Smooth muscle cell (in vitro differentiated cells): ENCODE data around the gene SPTBN1. TPM values are rescaled to one million over a fixed set of nuclear protein-coding genes. Genes with fewer than 3 reads are reported as not detected.

Experiments used
- DNase-seq: peaks from one replicate; lab custom pipeline; 2025; ENCODE audit not compliant: unreplicated experiment; lab: John Stamatoyannopoulos, UW
- H2AFZ ChIP-seq: fragments of 200-600 bp; sonication (generic); 2 replicates; pipeline ENCODE4 v1.6.0; 2016; ENCODE audit warnings: antibody characterized with exemption, low read depth, mild to moderate bottlenecking
- H3F3A ChIP-seq: fragments of 200-600 bp; sonication (generic); 2 replicates; pipeline ENCODE4 v1.6.0; 2017; ENCODE audit warnings: antibody characterized with exemption, low read depth
- H3K27ac ChIP-seq: fragments of 200-600 bp; sonication (generic); 2 replicates; pipeline ENCODE4 v1.5.1; 2016; ENCODE audit warnings: low read depth, mild to moderate bottlenecking
- H3K27me3 ChIP-seq: fragments of 200-600 bp; sonication (generic); 2 replicates; pipeline ENCODE4 v1.6.1; 2016; ENCODE audit warnings: low read depth, mild to moderate bottlenecking
- H3K36me3 ChIP-seq: fragments of 200-600 bp; sonication (generic); 2 replicates; pipeline ENCODE4 v1.5.1; 2016; ENCODE audit warnings: low read depth
- H3K4me1 ChIP-seq: fragments of 200-600 bp; sonication (generic); 2 replicates; pipeline ENCODE4 v1.5.1; 2016; ENCODE audit warnings: low read depth
- H3K4me2 ChIP-seq: fragments of 200-600 bp; sonication (generic); 2 replicates; pipeline ENCODE4 v1.6.0; 2016; ENCODE audit warnings: mild to moderate bottlenecking
- H3K4me3 ChIP-seq: fragments of 200-600 bp; sonication (generic); 2 replicates; pipeline ENCODE4 v1.5.1; 2016; ENCODE audit warnings: mild to moderate bottlenecking
- H3K79me2 ChIP-seq: fragments of 200-600 bp; sonication (generic); 2 replicates; pipeline ENCODE4 v1.6.0; 2016; ENCODE audit warnings: low read depth, mild to moderate bottlenecking
- H3K9ac ChIP-seq: fragments of 200-600 bp; sonication (generic); 2 replicates; pipeline ENCODE4 v1.6.0; 2016; ENCODE audit warnings: low read depth
- H3K9me3 ChIP-seq: fragments of 200-600 bp; sonication (generic); replicated peaks from 2 replicates; pipeline ENCODE4 v1.5.1; 2016; ENCODE audit warnings: low read depth
- H4K20me1 ChIP-seq: fragments of 200-600 bp; sonication (generic); 2 replicates; pipeline ENCODE4 v1.6.0; 2016; ENCODE audit warnings: low read depth
- CTCF ChIP-seq: fragments of 200-600 bp; sonication (generic); IDR thresholded peaks from 2 replicates; pipeline ENCODE4 v1.5.1; 2017; ENCODE audit warnings: borderline replicate concordance, mild to moderate bottlenecking, antibody characterized with exemption; ENCODE audit not compliant: insufficient read depth, poor library complexity, severe bottlenecking
- WGBS: methylation state at CpG from one replicate; pipeline ENCODE4 v1.1.7; 2016; ENCODE audit warnings: low lambda C conversion rate; 5-methylcytosine and 5-hydroxymethylcytosine counted together
- polyA plus RNA-seq: library from polyadenylated mRNA; unstranded; fragments of >200 nt; fragmentation: Nextera tagmentation; extraction: Ambion mirVana; gene quantifications from 2 replicates; pipeline ENCODE4 v1.2.1, GENCODE V29; 2016
- total RNA-seq: library from RNA; depleted of rRNA; stranded (reverse); fragments of >200 nt; gene quantifications from 2 replicates; pipeline ENCODE4 v1.2.3, GENCODE V29; 2014

Gene SPTBN1
- total and polyA plus RNA-seq, 2 experiments from 2014 or later: 78.7 to 186 TPM

- H3K4me1 ChIP-seq: peaks cover 13% of the 10 kb centered on the region
- no peaks in the 10 kb centered on the region for H3K27me3 ChIP-seq
- H3K9ac ChIP-seq: peak overlapping the region; percentile 58
- WGBS: 0% methylated on average over 9 of the region's 30 CpGs
- H3K36me3 ChIP-seq: no peaks in the 10 kb centered on the region
- H3K4me3 ChIP-seq: peak overlapping the region; percentile 92
- H3F3A ChIP-seq: no peaks in the 10 kb centered on the region
- no peak overlapping the region for H3K27ac ChIP-seq
- peaks cover 47% of the 10 kb centered on the region for H3K79me2 ChIP-seq
- no peaks in the 10 kb centered on the region for H3K9me3 ChIP-seq
- no peak for TF ChIP-seq CTCF
- no peak for DNase-seq
- H4K20me1 ChIP-seq: peaks cover 42% of the 10 kb centered on the region
- peak overlapping the region; percentile 98 for H3K4me2 ChIP-seq
- H2AFZ ChIP-seq: no peak overlapping the region
These were observed 160 bp downstream of the SPTBN1 start for GRCh38 chr2:54456362-54456611.

GRCh38 chr2:54456612-54457322, 640 bp downstream of the SPTBN1 start:
- Histone ChIP-seq H3K79me2 (peaks cover 51% of the 10 kb centered on the region), H3K27me3 (no peaks in the 10 kb centered on the region), H3K4me3 (peak overlapping the region; percentile 92), H3K36me3 (no peaks in the 10 kb centered on the region), H2AFZ (peak overlapping the region; percentile 55), H3F3A (no peaks in the 10 kb centered on the region), H3K4me1 (peaks cover 13% of the 10 kb centered on the region), H3K4me2 (peak overlapping the region; percentile 98), H3K9me3 (no peaks in the 10 kb centered on the region), H3K27ac (peak overlapping the region; percentile 23), H3K9ac (peak overlapping the region; percentile 58), H4K20me1 (peaks cover 47% of the 10 kb centered on the region)
- WGBS: under 1% methylated on average over 16 of the region's 87 CpGs
- no peak for DNase-seq
- TF ChIP-seq CTCF: no peak

GRCh38 chr2:54457323-54458023, 1.3 kb downstream of the SPTBN1 start:
- 1% methylated on average over 35 of the region's 35 CpGs for WGBS

More at GRCh38 chr2:54457323-54458023, 1.3 kb downstream of the SPTBN1 start:
- Histone ChIP-seq H3K27me3 (no peaks in the 10 kb centered on the region), H3K9me3 (no peaks in the 10 kb centered on the region), H3F3A (no peaks in the 10 kb centered on the region), H3K79me2 (peaks cover 59% of the 10 kb centered on the region), H3K4me2 (peak overlapping the region; percentile 98), H2AFZ (peak overlapping the region; percentile 55), H4K20me1 (peaks cover 54% of the 10 kb centered on the region), H3K4me3 (peak overlapping the region; percentile 92), H3K4me1 (peaks cover 13% of the 10 kb centered on the region), H3K27ac (peak overlapping the region; percentile 23), H3K9ac (peak overlapping the region; percentile 52), H3K36me3 (no peaks in the 10 kb centered on the region)
- TF ChIP-seq CTCF: no peak
- DNase-seq: no peak
